B cell (primary cell): ENCODE measurements around the gene ST6GALNAC2. TPM values are rescaled to one million over a fixed set of nuclear protein-coding genes. Genes with fewer than 3 reads are reported as not detected.

Source experiments
- ATAC-seq: fragments of 200-7000 bp; cut with Tn5 transposase; one replicate; pipeline ENCODE4 v1.10.0; 2021; ENCODE audit warnings: low read depth, mild to moderate bottlenecking, moderate number of reproducible peaks, moderate library complexity
- CTCF ChIA-PET: fragments of 350-600 bp; sonication (Branson Sonifier 250); formaldehyde crosslinking; loops from one replicate; lab custom pipeline; 2021; ENCODE audit warnings: antibody characterized with exemption, inconsistent platforms; lab: Charles Lee
- POLR2A ChIA-PET: fragments of 350-600 bp; sonication (Branson Sonifier 250); formaldehyde crosslinking; loops from one replicate; lab custom pipeline; 2021; ENCODE audit warnings: antibody characterized with exemption; lab: Charles Lee
- DNase-seq: peaks from one replicate; pipeline ENCODE4 v3.0.0; 2013
- H2AFZ ChIP-seq: 2 replicates; pipeline ENCODE4 v1.6.1; 2012; ENCODE audit warnings: mild to moderate bottlenecking, low read depth, low read length; ENCODE audit not compliant: insufficient read depth, poor library complexity, severe bottlenecking
- H3K27ac ChIP-seq, 2 donors: 1 replicate in 1 of 2; 2 replicates in 1 of 2; pipeline ENCODE4 v1.5.1; 2012 to 2013; ENCODE audit warnings: low read length in 2 of 2, mild to moderate bottlenecking in 2 of 2, moderate library complexity in 1 of 2
- H3K27me3 ChIP-seq, 4 experiments: fragments of 200-600 bp in 1 of 4; sonication (generic) in 1 of 4; replicated peaks in 1 of 4; 1 replicate in 2 of 4; 2 replicates in 2 of 4; pipeline versions ENCODE4 v1.6.1 to v1.7.0; 2013 to 2016; ENCODE audit warnings: low read length in 3 of 4, mild to moderate bottlenecking in 2 of 4, mixed read lengths in 1 of 4, moderate library complexity in 1 of 4; ENCODE audit not compliant: insufficient read depth in 4 of 4, control insufficient read depth in 3 of 4; ENCODE audit errors: control extremely low read depth in 1 of 4
- H3K36me3 ChIP-seq, 2 experiments: replicated peaks in 1 of 2; 1 replicate in 1 of 2; 2 replicates in 1 of 2; pipeline versions ENCODE4 v1.6.1 to v1.7.1; 2013; ENCODE audit warnings: low read length in 1 of 2; ENCODE audit not compliant: insufficient read depth in 2 of 2, control insufficient read depth in 1 of 2; ENCODE audit errors: control extremely low read depth in 1 of 2, extremely low read depth in 1 of 2
- H3K4me1 ChIP-seq, 2 donors: fragments of 200-600 bp in 1 of 2; sonication (generic) in 1 of 2; 1 replicate in 1 of 2; 2 replicates in 1 of 2; pipeline versions ENCODE4 v1.5.1 to v1.6.1; 2013 to 2017; ENCODE audit warnings: low read length in 2 of 2; ENCODE audit not compliant: control insufficient read depth in 2 of 2, insufficient read depth in 2 of 2
- H3K4me2 ChIP-seq: replicated peaks from 2 replicates; pipeline ENCODE3; 2012; ENCODE audit warnings: mild to moderate bottlenecking, low read depth, low read length; ENCODE audit not compliant: poor library complexity, severe bottlenecking
- H3K4me3 ChIP-seq, 5 experiments: fragments of 200-600 bp in 1 of 5; sonication (generic) in 1 of 5; 1 replicate in 3 of 5; 2 replicates in 2 of 5; pipeline versions ENCODE4 v1.5.1 to v1.7.0; 2011 to 2016; ENCODE audit warnings: low read length in 4 of 5, mild to moderate bottlenecking in 4 of 5, low read depth in 2 of 5, control low read depth in 1 of 5, moderate library complexity in 1 of 5; ENCODE audit not compliant: insufficient read depth in 1 of 5; ENCODE audit errors: control extremely low read depth in 1 of 5, extremely low read depth in 1 of 5
- H3K79me2 ChIP-seq: fragments of 200-600 bp; sonication (generic); one replicate; pipeline ENCODE4 v1.6.0; 2016; ENCODE audit warnings: low read length; ENCODE audit not compliant: control insufficient read depth, insufficient read depth
- H3K9ac ChIP-seq: fragments of 200-600 bp; sonication (generic); 2 replicates; pipeline ENCODE4 v1.6.1; 2017; ENCODE audit warnings: mild to moderate bottlenecking, low read length, moderate library complexity
- H3K9me3 ChIP-seq, 3 donors: one replicate each; pipeline versions ENCODE4 v1.6.1 to v1.7.1; 2013; ENCODE audit warnings: low read length in 2 of 3; ENCODE audit not compliant: control insufficient read depth in 2 of 3, insufficient read depth in 1 of 3; ENCODE audit errors: control extremely low read depth in 1 of 3
- H4K20me1 ChIP-seq: 2 replicates; pipeline ENCODE4 v1.6.0; 2012; ENCODE audit warnings: mild to moderate bottlenecking, low read length; ENCODE audit not compliant: insufficient read depth, control insufficient read depth, poor library complexity, severe bottlenecking
- H3K27ac Mint-ChIP-seq: one replicate; pipeline ENCODE4 v1.8.0; 2021; ENCODE audit warnings: mixed read lengths
- H3K27me3 Mint-ChIP-seq: one replicate; pipeline ENCODE4 v1.8.0; 2021; ENCODE audit warnings: mixed read lengths
- H3K4me1 Mint-ChIP-seq: one replicate; pipeline ENCODE4 v1.8.0; 2021; ENCODE audit warnings: mixed read lengths
- H3K4me3 Mint-ChIP-seq: one replicate; pipeline ENCODE4 v1.8.0; 2021; ENCODE audit warnings: mixed read lengths
- H3K9me3 Mint-ChIP-seq: one replicate; pipeline ENCODE4 v1.8.0; 2022; ENCODE audit warnings: mixed read lengths; ENCODE audit not compliant: insufficient read depth
- CTCF ChIP-seq: fragments of 200-600 bp; IDR thresholded peaks from one replicate; pipeline ENCODE4 v1.8.0; 2022; ENCODE audit warnings: antibody characterized with exemption, mild to moderate bottlenecking
- EZH2 ChIP-seq: IDR thresholded peaks from 2 replicates; pipeline ENCODE4 v1.6.1; 2012; ENCODE audit warnings: borderline replicate concordance, low read depth, mild to moderate bottlenecking, moderate library complexity, low read length; ENCODE audit not compliant: insufficient read depth, poor library complexity, severe bottlenecking
- WGBS: methylation state at CpG from one replicate; pipeline ENCODE4 v1.1.5; 2013; ENCODE audit warnings: missing lambda C conversion rate; ENCODE audit not compliant: insufficient coverage; 5-methylcytosine and 5-hydroxymethylcytosine counted together
- intact Hi-C: fragments of 100-400 bp; cut with micrococcal nuclease; formaldehyde crosslinking; loops from one replicate; pipeline ENCODE4 v1.10.0; 2022
- polyA plus RNA-seq: library from polyadenylated mRNA; depleted of rRNA; stranded (reverse); fragments of >200 nt; gene quantifications from 2 replicates; pipeline ENCODE4 v1.2.3, GENCODE V29; 2012
- total RNA-seq, 2 donors: library from RNA; stranded (reverse); fragments of 120-200 nt in 1 of 2; gene quantifications; 1 replicate in 1 of 2; 2 replicates in 1 of 2; pipeline versions ENCODE4 v1.2.3 to v1.2.4, GENCODE V29; 2013 to 2022

The ST6GALNAC2 gene
- total and polyA plus RNA-seq, 2 donors (not counting 1 experiment from before 2014, with no cell fraction given): 0.58 to 2.7 TPM

- DNase-seq: no peak
- H3K9me3 Mint-ChIP-seq: no peaks in the 10 kb centered on the region
Observed at GRCh38 chr17:76545918-76546555, 39.6 kb downstream of the ST6GALNAC2 start.

More at GRCh38 chr17:76545918-76546555, 39.6 kb downstream of the ST6GALNAC2 start:
- intact Hi-C loops: loop anchor here (5.0 kb wide), 2 partner anchors 39 to 79 kb away; partner anchors contain the start of gene AANAT
- H3K27me3 Mint-ChIP-seq: peaks cover 23% of the 10 kb centered on the region
- Histone ChIP-seq H3K4me3 (no peak overlapping the region), H3K4me2 (no peak overlapping the region), H3K27ac (no peak overlapping the region), H2AFZ (no peak overlapping the region), H3K79me2 (no peaks in the 10 kb centered on the region), H3K36me3 (peaks cover 0 to 3% of the 10 kb centered on the region in 2 experiments), H3K27me3 (peaks cover 0 to 7% (median 3%) of the 10 kb centered on the region in 4 experiments), H3K9me3 (no peaks in the 10 kb centered on the region), H4K20me1 (no peaks in the 10 kb centered on the region), H3K4me1 (peaks cover 5 to 8% of the 10 kb centered on the region in 2 donors), H3K9ac (no peak overlapping the region)
- ChIA-PET CTCF (interaction anchor here (1.0 to 5.6 kb wide), 25 partner anchors 10 to 241 kb away, joined by 3 to 156 read pairs (median 5); partner anchors contain the start of genes AANAT and RHBDF2), POLR2A (interaction anchor here (0.9 to 1.7 kb wide), 4 partner anchors 12 to 30 kb away, joined by 3 to 7 read pairs (median 3); no protein-coding TSS in a partner anchor)
- peaks cover 6% of the 10 kb centered on the region for H3K4me1 Mint-ChIP-seq
- WGBS: 80% methylated on average over 13 of the region's 13 CpGs
- no peak for TF ChIP-seq EZH2
- no peak for TF ChIP-seq CTCF
- H3K27ac Mint-ChIP-seq: peak overlapping the region; percentile 23
- no peak for ATAC-seq
- H3K4me3 Mint-ChIP-seq: no peak overlapping the region
